ENCODE data around the gene PTPRG.
A peak's percentile ranks its signal among the peaks of the same experiment; 100 is the strongest.

Gene PTPRG

DNA sequence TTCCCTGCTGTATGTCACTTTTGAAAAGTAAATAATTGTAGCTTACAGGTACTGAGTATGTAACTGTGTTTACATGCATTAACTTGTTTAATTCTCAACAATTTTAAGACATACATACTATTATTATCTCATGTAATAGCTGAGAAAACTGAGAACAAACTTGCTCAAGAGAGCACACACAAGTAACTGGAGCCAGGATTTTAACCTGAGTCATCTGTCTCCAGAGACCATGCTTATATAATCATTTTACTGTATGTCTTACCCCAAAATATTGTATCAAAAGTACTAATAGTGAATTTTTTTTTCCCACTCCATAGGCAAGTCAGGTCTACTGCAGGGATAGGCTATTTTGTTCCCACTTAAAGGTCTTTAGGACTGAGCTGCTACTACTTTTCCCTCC lies 716.6 kb downstream of the PTPRG start:
- DNase-seq (ENCODE audit: low read depth), result no peak

DNA sequence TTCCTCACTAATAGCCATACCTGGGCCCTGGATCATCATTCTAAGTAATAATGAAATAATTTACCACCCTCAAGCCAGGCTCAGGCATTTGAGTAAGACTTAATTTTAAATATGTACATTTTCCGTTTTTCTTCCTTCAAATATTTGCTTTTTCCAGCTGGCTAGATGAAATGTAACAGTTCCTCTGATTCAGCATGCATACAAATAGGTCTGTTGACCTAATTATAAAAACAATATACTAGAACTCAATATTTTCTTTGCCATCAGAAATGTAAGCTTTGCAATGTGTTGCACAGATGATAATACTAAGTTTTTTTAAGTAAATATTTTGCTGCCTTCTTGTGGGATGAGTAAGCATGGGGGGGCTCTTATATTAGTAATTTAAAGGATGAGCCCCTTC lies 720.4 kb downstream of the PTPRG start:
- DNase-seq (ENCODE audit: low read depth), result no peak

DNA sequence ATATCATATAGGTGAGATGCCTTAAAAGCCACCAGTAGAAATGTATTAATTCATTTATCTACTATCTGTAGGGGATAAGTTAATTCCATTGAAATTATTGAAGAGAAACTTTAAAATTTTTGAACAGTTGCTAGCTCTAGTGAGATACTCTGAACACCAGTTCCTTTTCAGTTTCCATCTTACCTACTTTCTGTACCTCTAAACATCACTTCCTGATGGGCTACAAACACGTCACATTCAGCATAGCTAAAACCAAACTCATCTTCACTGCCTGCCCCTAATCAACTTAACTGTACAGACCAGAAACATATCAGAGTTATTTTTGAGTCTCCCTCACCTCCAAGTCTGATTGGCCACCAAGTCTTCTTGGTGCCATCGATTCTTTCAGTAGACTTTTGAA lies 723.1 kb downstream of the PTPRG start:
- no peak for DNase-seq (ENCODE audit: low read depth)

DNA sequence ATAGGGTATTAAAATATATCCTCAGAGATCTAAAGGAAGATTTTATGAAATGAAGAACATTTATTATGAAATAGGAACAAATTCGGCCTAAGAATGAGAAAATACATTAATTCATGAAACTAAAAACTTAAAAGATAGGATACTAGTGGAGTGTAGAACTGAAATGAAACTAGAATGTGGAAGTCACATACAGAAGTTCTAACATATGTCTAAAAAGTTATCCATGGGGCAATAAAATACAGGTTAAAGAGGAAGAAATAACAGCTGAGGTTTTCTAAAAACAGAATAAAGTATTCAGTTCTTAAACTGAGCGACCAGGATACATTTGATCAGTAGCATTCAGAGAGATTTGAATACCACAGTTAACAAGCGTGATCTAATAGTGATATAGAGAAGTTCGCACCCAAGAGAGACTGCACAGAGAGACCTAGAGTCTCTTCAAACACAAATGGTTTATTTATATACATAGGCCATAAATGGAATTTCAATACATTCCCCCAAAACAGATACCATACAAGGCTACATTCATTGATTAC lies 726.1 kb downstream of the PTPRG start:
- no peak for DNase-seq (ENCODE audit: low read depth)

DNA sequence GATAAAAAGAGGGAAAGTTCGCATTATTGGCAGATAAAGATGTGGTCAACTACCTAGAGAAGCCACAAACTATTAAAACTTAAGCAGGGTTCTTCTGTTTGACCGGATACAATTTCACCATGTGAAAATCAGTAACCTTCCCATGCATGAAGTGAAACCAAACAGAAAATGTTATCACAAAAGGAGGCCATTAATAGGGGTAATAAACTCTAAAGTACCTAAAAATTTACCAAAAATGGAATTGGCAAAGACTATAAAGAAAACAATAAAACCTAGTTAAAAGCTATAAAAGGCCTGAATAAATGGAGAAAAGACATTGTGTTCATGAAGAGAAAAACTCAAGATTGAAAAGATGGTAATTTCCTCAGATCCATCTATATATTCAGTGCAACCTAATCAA lies 728.6 kb downstream of the PTPRG start:
- no peak for DNase-seq (ENCODE audit: low read depth)

DNA sequence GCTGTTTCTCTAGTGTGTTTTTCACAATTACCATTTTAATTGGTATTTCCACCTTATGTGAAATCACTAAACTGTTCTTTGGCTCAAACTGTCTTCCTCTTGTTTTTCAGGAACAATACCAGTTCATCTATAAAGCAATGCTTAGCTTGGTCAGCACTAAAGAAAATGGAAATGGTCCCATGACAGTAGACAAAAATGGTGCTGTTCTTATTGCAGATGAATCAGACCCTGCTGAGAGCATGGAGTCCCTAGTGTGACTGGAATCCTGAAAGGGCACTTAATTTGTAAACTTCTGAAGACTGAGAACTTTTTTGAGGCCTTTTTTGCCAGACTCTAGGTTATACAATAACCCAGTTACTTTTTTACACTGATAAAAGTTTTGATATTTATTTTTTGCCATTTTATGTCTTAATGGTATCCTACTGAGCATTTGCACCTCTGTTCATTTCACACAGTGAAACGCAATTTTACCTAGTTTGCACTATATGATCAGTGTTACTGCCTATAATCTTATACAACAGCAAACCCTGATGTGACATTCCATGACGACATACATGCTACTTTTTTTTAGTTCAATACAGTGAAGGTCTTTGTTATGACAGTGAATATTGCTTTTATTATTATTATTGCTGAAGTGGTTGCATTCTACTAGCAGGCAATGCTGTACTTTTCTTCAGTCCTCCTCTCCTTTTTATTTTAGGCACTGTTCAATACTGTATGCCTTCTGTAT lies 731.8 kb downstream of the PTPRG start:
- DNase-seq (ENCODE audit: low read depth), result no peak

DNA sequence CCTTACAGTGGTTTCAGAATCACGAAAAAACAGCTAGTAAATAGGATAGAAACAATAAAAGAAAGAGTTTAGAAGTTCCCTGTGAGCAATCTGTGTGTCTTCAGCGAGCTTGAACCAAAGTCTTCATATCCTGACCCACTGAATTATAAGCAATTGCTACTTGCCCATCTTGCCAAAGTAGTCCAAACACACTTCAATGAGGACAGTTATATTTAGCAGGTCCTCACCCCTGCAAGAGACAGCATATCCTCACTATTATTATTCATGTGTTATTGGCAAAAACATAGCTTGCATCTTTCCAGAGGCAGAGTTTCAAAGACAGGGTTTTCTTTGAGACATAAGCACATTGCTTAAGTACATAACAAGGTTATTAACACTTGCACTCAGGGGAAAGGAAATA lies 734.2 kb downstream of the PTPRG start:
- no peak for DNase-seq (ENCODE audit: low read depth)

DNA sequence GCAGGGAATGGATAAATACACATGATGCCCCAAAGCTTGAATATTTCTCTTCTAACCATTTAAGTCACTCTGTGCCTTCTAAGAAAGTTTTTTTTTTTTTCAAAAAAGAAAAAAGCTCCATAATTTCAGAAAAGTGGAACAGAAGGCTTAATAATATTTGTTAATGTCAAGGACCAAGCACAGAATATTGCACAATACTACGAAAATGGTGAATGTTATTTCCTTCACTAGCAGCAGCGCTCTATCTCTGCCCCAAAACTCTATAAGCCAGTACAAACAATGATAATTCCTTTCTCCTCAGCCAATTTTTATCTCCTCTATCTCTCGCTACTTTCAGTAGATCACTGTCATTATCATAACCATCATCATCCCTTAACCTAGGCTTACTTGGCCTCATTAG lies 739.2 kb downstream of the PTPRG start:
- no peak for DNase-seq (ENCODE audit: low read depth)

DNA sequence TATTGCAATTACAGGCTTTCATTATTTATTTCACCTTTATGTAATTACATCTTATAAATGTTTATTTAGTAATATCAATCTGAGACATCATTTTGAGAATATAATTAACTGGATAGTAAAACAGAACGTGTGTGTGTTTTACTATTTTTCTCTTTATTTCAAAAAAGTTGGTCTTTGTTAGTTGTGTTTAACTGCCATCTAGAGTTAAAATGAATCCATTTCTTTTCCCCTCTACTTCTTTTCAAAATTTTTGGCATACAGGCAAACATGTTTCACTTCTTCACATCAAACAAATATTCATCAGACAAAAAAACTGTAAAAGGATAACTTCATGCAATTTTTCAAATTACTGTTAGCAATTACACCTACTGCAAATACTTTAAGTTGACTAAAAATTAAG lies 750.8 kb downstream of the PTPRG start:
- no peak for DNase-seq (ENCODE audit: low read depth)

DNA sequence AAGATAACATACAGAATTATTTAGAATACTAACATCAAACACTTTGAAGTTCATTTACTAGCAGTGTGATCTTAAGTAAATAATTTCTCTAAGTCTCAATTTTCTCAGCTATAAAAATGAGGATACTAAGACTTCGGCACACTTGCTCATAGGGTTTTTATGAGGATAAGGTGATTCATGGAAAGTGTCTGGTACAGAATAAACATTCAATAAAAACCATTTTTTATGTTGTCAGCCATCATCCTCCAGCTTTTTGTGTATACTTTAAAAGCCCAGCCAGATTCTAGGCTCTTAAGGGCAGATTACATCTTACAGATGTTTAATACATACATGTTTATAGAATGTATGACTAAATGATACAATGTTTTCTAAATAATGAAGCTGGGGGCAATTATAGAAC lies 755.2 kb downstream of the PTPRG start:
- no peak for DNase-seq (ENCODE audit: low read depth)

DNA sequence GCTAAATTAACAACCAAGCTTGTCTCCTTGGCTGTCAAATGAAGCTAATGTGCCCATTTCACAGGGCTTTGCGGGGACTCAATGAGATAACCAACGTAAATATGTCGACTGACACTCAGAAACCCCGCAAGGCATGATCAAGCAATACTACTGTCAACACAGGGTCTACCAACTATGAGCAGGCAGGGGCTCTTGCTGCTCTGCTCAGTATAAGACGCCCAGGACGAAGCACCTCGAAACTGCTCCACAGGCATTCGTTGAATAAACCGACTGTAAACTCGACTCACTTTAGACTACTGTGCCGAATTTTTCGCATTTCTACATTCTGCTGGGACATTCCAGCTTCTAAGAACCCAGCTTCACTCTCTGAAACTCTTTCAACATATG lies 757.0 kb downstream of the PTPRG start:
- no peak for DNase-seq (ENCODE audit: low read depth)

DNA sequence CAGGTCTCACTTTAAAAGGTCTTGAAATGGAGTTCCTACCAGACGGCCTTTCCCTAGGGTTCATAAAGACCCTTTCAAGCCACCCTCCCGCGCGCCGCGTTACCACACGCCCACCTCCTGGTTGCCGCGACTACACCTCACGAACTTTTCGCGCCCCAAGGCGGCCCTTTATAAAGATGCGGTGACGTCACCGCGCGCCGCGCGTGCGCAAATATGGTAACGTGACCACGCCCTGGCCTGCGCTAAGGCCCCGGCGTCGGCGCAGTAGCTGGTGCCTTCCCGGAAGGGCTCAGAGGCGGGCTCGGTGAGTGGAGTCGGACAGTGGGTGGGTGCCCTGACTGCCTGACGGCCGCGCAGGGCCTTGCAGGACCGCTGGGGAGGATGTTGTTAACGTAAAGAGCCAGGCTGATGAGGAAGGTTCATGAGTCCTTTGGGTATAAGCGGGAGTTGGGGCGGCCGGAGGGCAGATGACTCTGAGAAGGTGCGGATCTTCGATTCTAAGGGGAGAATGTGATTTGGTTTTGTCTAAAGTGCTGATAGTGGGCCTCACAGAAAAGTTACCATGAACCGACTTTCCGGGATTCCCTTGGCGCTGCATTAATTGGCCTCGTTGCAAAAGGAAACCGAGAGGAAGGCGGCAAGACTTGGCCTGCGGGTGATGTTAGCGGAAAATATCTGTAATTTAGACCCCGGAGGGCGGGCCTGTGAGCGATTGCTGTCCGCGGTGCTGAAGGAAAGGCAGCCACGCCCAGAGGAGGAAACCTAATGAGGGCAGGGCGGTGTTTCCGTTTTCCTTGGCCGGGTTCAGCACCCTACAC lies 757.6 kb downstream of the PTPRG start:
- DNase-seq (ENCODE audit: low read depth), result peak; percentile 86

DNA sequence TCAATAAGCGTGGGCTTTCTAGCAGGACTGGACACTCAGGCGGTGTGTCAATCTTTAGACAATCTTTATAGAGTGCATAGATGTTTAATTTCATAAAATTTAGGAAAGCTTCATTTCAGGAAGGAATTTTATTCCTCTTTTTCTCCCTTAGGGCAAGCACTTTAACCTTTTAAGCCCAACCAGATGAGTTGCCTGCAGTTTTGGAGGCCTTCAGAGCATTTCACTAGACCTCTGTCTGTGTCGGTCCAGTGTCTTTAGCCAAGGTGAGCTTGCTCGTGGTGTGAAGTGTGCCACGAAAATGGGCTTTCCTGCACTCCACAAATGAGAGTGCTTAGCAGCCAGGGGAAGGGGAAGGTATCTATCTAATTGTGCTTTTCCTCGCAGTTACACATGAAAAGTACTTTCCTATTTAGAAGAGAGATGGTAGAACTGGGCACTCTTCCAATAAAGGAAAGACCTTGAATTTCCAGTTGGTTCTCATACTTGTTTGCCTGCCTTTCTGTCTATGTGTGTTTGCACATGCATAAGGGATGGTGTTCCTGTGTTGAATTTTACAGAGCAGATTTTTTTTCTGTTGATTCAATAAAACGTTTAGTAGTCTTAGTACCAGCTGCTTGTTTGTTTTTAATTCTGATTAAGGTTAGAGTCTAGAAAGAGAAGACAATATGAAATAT lies 758.3 kb downstream of the PTPRG start:
- no peak for DNase-seq (ENCODE audit: low read depth)

DNA sequence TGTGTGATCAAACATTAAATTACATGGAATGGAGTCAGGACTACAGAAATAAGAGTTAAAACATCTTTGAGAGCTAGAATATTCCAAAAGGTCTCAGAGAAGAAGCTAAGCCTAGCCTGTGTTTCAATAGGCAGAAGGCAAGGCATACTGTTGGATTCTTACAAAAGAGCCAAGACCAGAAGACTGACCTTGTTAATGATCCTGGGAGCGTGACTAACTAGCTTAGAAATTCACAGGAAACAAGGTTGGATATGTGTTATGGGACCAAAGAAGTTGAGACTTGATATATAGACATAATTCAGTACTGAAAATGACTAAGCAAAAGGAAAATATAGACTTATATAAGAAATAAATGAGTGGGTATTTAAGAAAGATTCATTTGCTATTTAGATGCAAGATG lies 761.9 kb downstream of the PTPRG start:
- no peak for DNase-seq (ENCODE audit: low read depth)

DNA sequence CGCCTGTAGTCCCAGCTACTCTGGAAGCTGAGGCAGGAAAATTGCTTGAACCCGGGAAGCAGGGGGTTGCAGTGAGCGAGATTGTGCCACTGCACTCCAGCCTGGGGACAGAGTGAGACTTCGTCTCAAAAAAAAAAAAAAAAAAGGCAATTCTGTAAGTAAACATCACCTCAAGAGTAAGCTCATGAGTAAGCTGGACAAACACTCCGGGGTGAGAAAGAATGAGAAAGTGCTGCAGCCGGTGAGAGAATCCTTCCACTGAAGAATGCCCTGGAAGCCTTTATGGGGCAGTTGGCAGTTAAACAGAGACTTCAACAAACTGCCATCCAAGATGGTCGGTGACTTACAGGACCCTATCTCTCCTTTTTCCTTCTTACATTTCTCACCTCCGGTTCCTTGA lies 764.5 kb downstream of the PTPRG start:
- DNase-seq (ENCODE audit: low read depth), result no peak

DNA sequence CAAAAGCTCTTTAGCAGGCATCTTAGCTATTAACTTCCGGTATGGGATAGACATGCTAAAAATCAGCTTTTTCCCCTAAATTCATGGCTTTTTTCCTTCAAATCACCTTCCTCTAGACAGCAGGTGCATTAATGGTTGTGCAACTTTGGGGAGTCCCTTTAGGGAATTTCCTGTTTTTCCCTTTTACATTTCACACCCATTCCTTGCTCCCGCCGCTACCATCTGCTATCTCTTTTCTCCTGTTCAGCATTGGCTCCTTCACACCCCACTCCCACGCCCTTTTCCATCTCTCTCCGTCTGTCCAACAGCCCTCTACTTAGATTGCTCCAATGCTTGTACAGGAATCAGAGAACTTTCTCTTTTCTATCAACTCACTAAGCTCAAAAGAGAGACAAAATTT lies 768.6 kb downstream of the PTPRG start:
- DNase-seq (ENCODE audit: low read depth), result no peak

DNA sequence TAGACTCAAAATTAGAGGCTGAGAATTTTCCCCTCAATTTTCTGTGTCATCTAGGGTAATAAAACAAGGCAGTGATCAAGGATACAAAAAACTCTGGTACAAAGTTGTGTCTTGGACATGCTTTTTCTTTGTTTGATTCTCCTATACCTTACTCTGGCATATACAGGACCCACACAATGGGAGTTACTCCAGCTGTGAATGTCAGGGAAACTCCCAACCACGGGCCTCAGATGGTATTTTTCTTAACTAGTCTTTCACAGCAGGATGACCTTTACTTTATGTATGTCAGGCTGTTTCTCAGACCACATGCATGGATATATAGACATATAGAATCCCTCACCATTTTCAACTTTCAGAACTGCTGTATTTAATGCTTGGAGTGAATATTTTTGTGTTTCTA lies 770.6 kb downstream of the PTPRG start:
- no peak for DNase-seq (ENCODE audit: low read depth)

DNA sequence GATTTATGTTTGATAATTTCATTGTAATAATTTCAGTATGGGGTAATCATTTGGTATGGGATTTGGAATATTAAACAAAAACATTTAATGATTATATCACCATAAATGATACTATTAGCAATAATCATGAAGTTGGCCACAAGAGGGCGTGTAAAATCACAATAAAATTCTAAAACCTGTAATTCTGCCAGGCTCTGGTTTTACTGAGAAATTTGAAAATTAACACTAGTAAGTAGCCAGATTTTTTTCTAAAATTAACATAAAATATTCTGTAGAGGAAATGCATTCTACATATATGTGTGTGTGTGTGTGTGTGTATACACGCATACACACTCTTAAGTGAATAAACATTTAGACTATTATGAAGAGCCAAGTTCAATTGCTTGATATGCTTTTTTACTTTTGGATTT lies 771.5 kb downstream of the PTPRG start:
- DNase-seq (ENCODE audit: low read depth), result peak; percentile 12

DNA sequence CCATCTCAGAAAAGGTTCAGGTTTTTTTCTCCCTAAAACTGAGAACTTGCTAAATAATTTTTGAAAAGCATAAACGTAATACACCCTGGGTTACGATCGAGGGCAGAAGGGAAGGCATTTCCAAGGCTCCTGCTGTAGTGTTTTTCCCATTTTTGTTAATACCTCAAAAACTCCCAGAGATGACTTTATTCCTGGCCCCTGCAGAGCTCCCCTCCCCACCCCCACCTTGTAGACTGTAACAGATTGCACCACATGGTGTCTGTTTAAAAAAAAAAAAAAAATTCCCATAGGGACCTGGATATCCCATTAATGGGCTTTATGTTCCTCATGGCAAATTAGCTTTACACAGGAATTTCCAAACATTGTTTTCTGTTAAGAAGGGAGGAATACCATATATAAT lies 773.8 kb downstream of the PTPRG start:
- no peak for DNase-seq (ENCODE audit: low read depth)

DNA sequence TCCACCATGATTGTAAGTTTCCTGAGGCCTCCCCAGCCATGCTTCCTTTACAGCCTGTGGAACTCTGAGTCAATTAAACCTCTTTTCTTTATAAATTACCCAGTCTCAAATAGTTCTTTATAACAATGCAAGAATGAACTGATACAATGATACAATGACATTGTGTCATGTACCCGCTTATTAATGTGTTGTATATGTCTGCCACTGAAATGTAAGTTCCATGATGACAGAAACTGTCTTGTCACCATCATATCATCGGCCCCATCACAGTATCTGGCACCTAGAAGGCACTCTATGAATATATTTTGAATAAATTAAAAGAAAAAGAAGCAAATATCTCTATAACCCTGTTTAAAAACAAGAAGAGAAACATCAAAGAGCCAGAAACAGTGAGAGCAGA lies 782.4 kb downstream of the PTPRG start:
- no peak for DNase-seq (ENCODE audit: low read depth)

Data from iris pigment epithelial cell (primary cell).